ENCODE measurements around the gene GNPTAB. TPM values are rescaled to one million over a fixed set of nuclear protein-coding genes. Genes with fewer than 3 reads are reported as not detected.

Gene GNPTAB
- total and polyA plus RNA-seq, 2 of the 4 experiments (the other 2 are of a cell fraction), result 16.0 to 24.2 TPM

- Histone ChIP-seq H3K4me3 (ENCODE audit: insufficient read depth, low read depth, low read length) (no peak overlapping the region), H4K8ac (ENCODE audit: low read depth in 2 of 2, low read length in 2 of 2) (no peak overlapping the region), H4K91ac (ENCODE audit: insufficient read depth, low read depth, low read length) (no peak overlapping the region), H2AK5ac (ENCODE audit: low read depth, low read length) (no peak overlapping the region), H3K79me1 (ENCODE audit: low read depth in 1 of 2, low read length in 2 of 2) (no peaks in the 10 kb centered on the region), H3K56ac (ENCODE audit: extremely low read depth, insufficient read depth, low read length) (no peak overlapping the region), H3K9me3 (ENCODE audit: control insufficient read depth, insufficient read depth, low read length) (peaks cover 2% of the 10 kb centered on the region; the same call in 1 of the 2 replicates), H2AK9ac (replicated peaks; ENCODE audit: low read depth, low read length, poor library complexity) (no peak overlapping the region), H3K4ac (ENCODE audit: low read depth, low read length) (no peak overlapping the region), H3K4me1 (ENCODE audit: control insufficient read depth, insufficient read depth, low read length) (no peaks in the 10 kb centered on the region), H2BK5ac (ENCODE audit: low read depth, low read length, poor library complexity, severe bottlenecking) (no peak overlapping the region), H4K20me1 (ENCODE audit: insufficient read depth, low read length) (no peaks in the 10 kb centered on the region), H3K14ac (replicated peaks; ENCODE audit: low read depth, low read length) (no peak overlapping the region), H3K4me2 (ENCODE audit: low read depth, low read length) (no peak overlapping the region), H3K27me3 (ENCODE audit: control insufficient read depth, insufficient read depth, low read length) (no peaks in the 10 kb centered on the region), H3K23ac (ENCODE audit: low read depth, low read length) (no peak overlapping the region), H2BK15ac (ENCODE audit: low read depth, low read length) (no peak overlapping the region), H4K5ac (ENCODE audit: low read depth, low read length) (no peak overlapping the region), H3K9ac (ENCODE audit: low read depth, low read length) (no peak overlapping the region), H3K9me1 (ENCODE audit: insufficient read depth, low read length) (no peaks in the 10 kb centered on the region), H3K36me3 (ENCODE audit: control insufficient read depth, insufficient read depth, low read length) (no peaks in the 10 kb centered on the region), H3K18ac (ENCODE audit: low read depth, low read length) (no peak overlapping the region), H2AFZ (replicated peaks; ENCODE audit: low read length, poor library complexity) (peak overlapping the region; percentile 13), H2BK120ac (ENCODE audit: low read depth, low read length) (no peak overlapping the region), H2BK20ac (ENCODE audit: low read depth, low read length) (no peak overlapping the region), H3K27ac (ENCODE audit: insufficient read depth, low read length) (no peak overlapping the region)
- BruUV-seq (replicated peaks), result no TSS peak
- DNase-seq, result no peak
- TF ChIP-seq MAZ (IDR thresholded peaks at IDR 0.05; ENCODE audit: borderline replicate concordance, low read depth, low read length) (no peak), CTCF (conservative IDR thresholded peaks at IDR 0.05; ENCODE audit: low read depth, low read length) (no peak), POLR2A (IDR thresholded peaks at IDR 0.05; ENCODE audit: low read depth, low read length) (no peak), CEBPB (IDR thresholded peaks at IDR 0.05; ENCODE audit: low read depth, low read length) (no peak), CHD1 (IDR thresholded peaks at IDR 0.05; ENCODE audit: low read depth, low read length) (no peak), MAFK (IDR thresholded peaks at IDR 0.05; ENCODE audit: low read depth, low read length) (no peak), NFE2L2 (IDR thresholded peaks at IDR 0.05; ENCODE audit: low read depth, low read length) (no peak)
- no peak for ATAC-seq (ENCODE audit: low read depth)
- 66% methylated on average over 5 of the region's 13 CpGs; no CpG with 5 or more reads in 1 of the 2 experiments for WGBS, 2 experiments (ENCODE audit: extremely low coverage in 2 of 2, insufficient read length in 1 of 2)
- dilution Hi-C loops (cut with HindIII; ENCODE audit: low sequenced_read_pairs, unreplicated experiment) (no loop called here), in situ Hi-C loops (cut with MboI; ENCODE audit: low sequenced_read_pairs) (no loop called here), intact Hi-C loops (cut with micrococcal nuclease) (no loop called here)
- ChIA-PET POLR2A (ENCODE audit: unreplicated experiment) (interaction anchor here (0.7 kb wide), 1 partner anchor 15 kb away, joined by 3 read pairs; no protein-coding TSS in a partner anchor), CTCF (interaction anchor here (0.9 to 1.3 kb wide), 3 partner anchors 11 to 93 kb away, joined by 3 to 4 read pairs (median 4); no protein-coding TSS in a partner anchor)
Observed at GRCh38 chr12:101866615-101867373, 36.0 kb upstream of the GNPTAB start.
